HG03558 (cell line): ENCODE data around the gene TRPV3.
"Not testable (repeated sequence)": the region's sequence is repeated elsewhere in the genome, so short reads cannot be mapped to it uniquely, and the experiment has no call there.

ENCODE experiments used
- ATAC-seq: cut with Tn5 transposase; IDR thresholded peaks from one replicate; pipeline ENCODE4 v1.9.1; 2021; ENCODE audit warnings: moderate number of reproducible peaks; ENCODE audit not compliant: unreplicated experiment; ENCODE audit errors: extremely low read depth

TRPV3 gene

GRCh38 chr17:3575511-3575910 is 17.9 kb upstream of the TRPV3 start:
- ATAC-seq: no peak

GRCh38 chr17:3574231-3574630 is 16.6 kb upstream of the TRPV3 start:
- ATAC-seq: no peak

- no peak for ATAC-seq
Observed at GRCh38 chr17:3573246-3574100, 15.9 kb upstream of the TRPV3 start.

GRCh38 chr17:3572231-3572630 is 14.6 kb upstream of the TRPV3 start:
- no peak for ATAC-seq

- ATAC-seq: no peak
Observed at GRCh38 chr17:3571043-3571900, 13.7 kb upstream of the TRPV3 start.

- no peak for ATAC-seq
Observed at GRCh38 chr17:3569534-3570137, 12.0 kb upstream of the TRPV3 start.

GRCh38 chr17:3566551-3566950 is 8.9 kb upstream of the TRPV3 start:
- no peak for ATAC-seq

- no peak for ATAC-seq
Observed at GRCh38 chr17:3565143-3565542, 7.5 kb upstream of the TRPV3 start.

GRCh38 chr17:3564241-3564640 is 6.6 kb upstream of the TRPV3 start:
- ATAC-seq: not testable (repeated sequence)

GRCh38 chr17:3559270-3559645 is 1.6 kb upstream of the TRPV3 start:
- no peak for ATAC-seq

- no peak for ATAC-seq
Observed at GRCh38 chr17:3558603-3559269, 1.1 kb upstream of the TRPV3 start.

GRCh38 chr17:3556916-3557767 is 470 bp downstream of the TRPV3 start:
- ATAC-seq: no peak

- no peak for ATAC-seq
Observed at GRCh38 chr17:3556239-3556915, 1.2 kb downstream of the TRPV3 start.

GRCh38 chr17:3555189-3555796 is 2.3 kb downstream of the TRPV3 start:
- ATAC-seq: no peak

GRCh38 chr17:3554440-3554839 is 3.2 kb downstream of the TRPV3 start:
- no peak for ATAC-seq

- no peak for ATAC-seq
Observed at GRCh38 chr17:3553419-3554401, 3.9 kb downstream of the TRPV3 start.

- no peak for ATAC-seq
Observed at GRCh38 chr17:3552916-3553315, 4.7 kb downstream of the TRPV3 start.
